SH-SY5Y (cell line): ENCODE measurements around the gene ITPR1.

ENCODE experiments used
- GATA2 ChIP-seq: IDR thresholded peaks from 2 replicates; pipeline ENCODE4 v1.6.1; 2011; ENCODE audit warnings: mild to moderate bottlenecking, low read depth, low read length
- GATA3 ChIP-seq: IDR thresholded peaks from 2 replicates; pipeline ENCODE4 v1.6.1; 2011; ENCODE audit warnings: low read depth, mild to moderate bottlenecking, low read length, moderate library complexity

DNA sequence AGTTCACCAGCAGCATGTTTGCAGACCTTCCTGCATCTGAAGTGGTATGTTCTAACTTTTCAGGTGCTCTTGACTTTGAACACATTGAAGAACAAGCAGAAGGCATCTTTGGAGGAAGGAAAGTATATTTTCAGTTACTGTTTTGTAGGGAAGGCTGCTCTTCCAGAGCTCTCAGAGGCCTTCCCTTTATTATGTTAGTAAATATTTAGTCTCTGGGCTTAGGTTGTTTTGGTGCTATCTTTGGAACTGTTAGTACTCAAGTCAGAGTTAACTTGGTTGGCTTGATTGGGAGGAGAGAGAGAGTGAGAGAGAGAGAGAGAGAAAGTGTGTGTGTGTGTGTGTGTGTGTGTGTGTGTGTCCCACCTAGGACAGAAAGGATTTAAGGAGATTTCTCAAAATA, 188.2 kb downstream of the ITPR1 start:
- TF ChIP-seq GATA2: no peak
- no peak for TF ChIP-seq GATA3
